ENCODE measurements around the gene RGS7.

- TF ChIP-seq ETV6 (conservative IDR thresholded peaks at IDR 0.05 in 1 of 2, IDR thresholded peaks at IDR 0.05 in 1 of 2; ENCODE audit: borderline replicate concordance in 1 of 2, low read depth in 1 of 2) (no peak), ELK1 (IDR thresholded peaks at IDR 0.05; ENCODE audit: low read depth, low read length) (no peak), CTCF (IDR thresholded peaks at IDR 0.05 in 2 of 3, conservative IDR thresholded peaks at IDR 0.05 in 1 of 3; ENCODE audit: control insufficient read depth in 2 of 3, extremely low read depth in 1 of 3, insufficient read depth in 1 of 3, low read depth in 3 of 3, low read length in 3 of 3) (no peak), RELA (IDR thresholded peaks at IDR 0.05; ENCODE audit: borderline replicate concordance, partially characterized antibody) (no peak), CREB1 (IDR thresholded peaks at IDR 0.05; ENCODE audit: low read depth) (no peak), MAX (IDR thresholded peaks at IDR 0.05; ENCODE audit: low read depth, low read length) (no peak), SRF (IDR thresholded peaks at IDR 0.05; ENCODE audit: low read depth in 2 of 2, low read length in 2 of 2) (no peak), STAT3 (IDR thresholded peaks at IDR 0.05; ENCODE audit: low read depth, low read length) (no peak), CEBPB (IDR thresholded peaks at IDR 0.05; ENCODE audit: borderline replicate concordance in 1 of 2, low read depth in 2 of 2, low read length in 2 of 2) (no peak), PAX8 (IDR thresholded peaks at IDR 0.05) (no peak)
Observed at GRCh38 chr1:241063276-241063675, 293.7 kb downstream of the RGS7 start.

Measured in GM12878 (cell line).